DMS 273 treated with DMSO at 0.1 percent for 48 hours (cell line): ENCODE data around the gene RASSF4.

Source experiments
- DNase-seq: peaks from one replicate; lab custom pipeline; 2025; lab: John Stamatoyannopoulos, UW

Gene RASSF4

DNA sequence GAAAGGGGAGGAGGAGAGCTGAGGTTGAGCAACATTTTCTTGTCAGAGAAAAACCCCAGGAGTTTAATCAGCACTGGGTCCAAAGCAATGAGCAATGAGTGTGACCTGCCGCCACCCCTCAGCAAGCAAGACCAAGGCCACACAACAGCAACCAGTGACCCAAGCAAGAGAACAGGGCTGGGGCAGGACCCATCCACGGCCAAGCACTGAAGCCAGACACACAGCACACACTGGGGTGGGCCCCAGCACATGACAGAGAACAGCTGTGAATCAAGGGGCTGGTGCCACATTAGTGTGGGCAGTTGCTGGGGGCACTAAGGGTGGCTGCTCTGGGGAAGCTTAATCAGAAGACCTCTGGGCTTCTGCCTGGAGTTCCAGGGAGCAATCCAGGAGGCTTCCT is 32.2 kb upstream of the RASSF4 start:
- DNase-seq: no peak

DNA sequence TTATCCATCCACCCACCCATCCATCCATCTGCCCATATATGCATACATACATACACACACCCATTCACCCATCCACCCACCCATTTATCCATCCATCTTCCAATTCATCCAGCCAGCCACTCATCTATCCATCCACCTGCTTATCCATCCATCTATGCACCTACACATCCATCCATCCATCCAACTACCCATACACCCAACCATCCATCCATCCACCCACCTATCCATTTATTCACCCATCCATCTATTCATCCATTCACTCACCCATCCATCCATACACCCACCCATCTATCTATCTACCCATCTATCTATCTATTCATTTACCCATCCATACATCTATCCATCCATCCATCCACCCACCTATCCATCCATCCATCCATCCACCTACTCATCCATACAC is 31.1 kb upstream of the RASSF4 start:
- DNase-seq: no peak

DNA sequence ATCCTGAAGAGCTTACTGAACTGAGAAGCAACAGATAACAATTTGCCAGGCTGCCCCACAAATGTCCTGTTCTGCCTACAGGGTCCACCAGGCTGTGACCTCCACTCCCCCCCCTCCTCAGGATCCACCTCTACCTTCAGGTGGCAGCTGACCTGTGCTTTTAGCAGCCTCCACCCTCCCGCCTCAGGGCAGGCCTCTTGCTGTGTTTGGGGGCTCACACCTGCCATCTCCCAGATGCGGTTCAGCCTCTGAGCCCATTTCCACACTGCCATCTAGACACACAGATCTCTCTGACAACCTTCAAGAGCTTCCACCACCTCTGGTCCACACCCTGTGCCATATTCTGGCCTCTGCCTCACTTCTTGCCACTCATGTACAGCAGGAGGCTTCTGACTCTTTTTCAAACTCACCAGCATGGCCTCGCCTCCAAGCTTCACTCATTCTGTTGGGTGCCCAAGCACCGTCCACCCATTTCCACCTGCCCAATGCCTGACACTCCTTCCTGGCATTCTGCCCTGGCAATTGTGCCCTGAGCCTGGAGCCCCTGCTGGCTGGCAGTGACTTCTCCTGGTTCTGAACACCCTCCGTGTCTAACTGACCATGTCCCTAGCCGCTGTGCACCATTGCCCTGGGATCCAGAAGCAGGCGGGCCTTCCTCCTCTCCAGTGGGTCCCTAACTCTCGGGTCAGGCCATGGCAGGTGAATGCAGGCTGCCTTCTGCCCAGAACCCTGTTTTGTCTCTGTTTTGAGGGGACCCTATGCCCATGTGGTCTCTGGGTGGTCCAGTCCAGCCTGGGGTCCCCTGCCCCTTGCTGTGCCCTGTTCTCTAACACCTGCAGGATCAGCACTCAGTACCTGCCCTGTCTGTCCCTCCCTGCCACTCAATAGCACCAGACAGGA is 30.0 kb upstream of the RASSF4 start:
- no peak for DNase-seq

DNA sequence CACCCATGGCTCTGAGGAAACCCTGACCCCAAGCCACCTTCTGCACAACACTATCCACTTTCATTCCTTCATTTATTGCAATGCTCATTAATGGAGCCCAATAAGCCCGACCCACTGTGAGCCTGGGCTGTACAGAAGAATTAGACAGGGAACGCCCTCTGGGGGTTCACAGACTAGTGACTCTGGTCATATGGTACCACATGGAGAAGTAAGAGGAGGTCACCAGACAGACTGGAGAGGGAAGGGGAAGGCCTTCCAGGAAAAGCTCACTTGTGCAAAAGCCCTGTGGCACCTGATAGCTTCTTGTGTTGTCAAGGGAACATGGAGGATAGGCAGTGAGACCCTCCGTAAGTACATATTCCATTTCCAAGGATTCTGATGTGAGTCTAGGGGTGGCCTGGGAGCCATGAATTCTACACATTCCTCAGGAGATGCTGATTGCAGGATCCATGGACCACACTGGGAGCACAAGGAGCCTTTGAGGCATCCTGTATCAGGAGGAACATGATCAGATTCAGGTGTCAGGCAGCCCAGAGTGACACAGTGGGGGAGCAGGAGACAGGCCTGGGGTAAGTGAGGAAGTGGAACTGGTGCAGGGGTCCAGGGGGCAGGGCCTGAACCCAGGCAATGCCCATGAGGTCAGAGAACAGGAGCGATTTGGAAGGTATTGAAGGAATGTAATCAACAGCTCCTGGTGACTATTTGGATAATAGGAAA is 28.5 kb upstream of the RASSF4 start:
- no peak for DNase-seq

DNA sequence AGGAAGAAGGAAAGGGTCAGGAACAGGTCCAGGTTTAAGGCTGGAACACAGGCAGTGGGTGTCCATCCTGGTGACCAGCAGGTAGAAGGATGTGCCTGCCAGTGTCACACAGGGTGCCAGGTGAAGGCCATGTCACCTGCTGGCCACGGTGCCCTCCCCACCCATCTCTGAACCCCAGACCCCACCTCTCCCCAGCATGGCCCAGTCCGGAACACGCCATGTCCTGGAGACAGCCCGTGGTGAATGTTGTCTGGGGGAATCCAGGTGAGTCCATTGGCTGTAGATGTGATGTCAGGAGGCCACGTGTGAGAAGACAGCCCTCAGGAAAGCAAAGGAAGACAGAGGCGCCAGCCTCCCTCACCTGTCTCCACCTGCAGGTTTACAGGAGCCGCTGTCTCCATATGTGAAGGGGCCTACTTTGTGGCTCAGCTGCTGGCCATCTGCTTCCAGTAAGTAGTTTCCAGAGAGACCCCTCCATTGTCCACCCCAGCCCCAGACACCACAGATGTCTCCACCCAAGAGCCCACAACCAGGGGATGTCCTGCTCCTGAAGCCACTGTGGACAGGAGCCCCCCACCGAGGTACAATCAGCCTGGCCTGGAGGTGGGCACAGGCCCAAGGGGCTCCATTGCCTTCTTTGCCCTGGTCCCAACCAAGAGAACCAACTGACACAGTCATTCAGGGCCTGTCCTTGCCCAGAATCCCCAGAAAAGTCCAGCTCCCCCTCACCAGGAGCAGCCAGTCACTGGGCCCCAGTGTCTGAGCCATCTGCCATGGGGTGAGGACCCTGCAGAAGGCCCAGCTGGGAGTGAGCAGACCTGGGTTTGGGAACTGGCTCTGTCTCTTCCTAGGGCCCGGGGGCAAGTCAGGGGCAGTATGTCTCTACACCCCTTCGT is 27.7 kb upstream of the RASSF4 start:
- no peak for DNase-seq

DNA sequence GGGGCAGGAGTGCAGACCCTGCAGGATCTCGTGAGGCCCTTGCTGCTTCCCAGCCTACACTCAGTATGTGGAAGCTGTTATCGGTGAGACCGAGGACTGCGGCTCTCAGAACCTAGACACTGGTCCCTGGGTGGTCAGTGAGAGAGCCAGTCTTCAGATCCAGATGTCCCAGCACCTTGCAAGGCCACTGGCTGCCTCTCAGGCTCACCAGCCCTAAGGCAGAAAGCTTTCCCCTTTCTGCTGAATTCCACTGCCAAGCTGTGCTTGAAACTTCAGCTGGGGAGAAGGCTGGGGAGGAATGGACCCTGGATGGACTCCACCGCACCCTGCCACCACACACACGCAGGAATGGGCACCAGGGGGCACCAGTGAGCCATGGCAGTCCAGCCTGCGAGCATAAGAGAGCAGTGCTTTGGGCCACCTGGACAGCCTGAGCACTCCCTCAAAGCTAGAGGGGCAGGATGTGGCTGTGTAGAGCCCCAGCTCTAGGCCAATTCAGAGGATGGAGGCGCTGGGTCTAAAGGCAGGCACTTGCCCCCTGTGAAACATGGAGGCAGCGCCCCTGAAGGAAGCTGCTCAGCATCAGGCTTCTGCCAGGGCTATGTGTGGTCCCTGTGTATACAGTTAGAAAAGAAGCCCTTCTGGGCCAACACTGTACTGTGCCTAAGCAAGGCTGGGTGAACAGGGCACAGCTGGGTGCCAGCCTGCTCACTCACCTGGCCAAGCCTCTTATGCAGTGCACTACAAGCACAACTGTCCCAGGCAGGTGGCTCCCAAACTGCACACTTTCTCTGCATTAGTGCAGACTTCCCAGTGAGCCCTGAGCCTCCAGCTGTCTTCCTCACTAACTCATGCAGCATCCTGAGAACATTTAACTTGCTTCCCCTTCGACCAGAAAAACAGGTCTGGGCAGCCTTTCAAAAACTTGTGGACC is 26.8 kb upstream of the RASSF4 start:
- peak; percentile 28 for DNase-seq

DNA sequence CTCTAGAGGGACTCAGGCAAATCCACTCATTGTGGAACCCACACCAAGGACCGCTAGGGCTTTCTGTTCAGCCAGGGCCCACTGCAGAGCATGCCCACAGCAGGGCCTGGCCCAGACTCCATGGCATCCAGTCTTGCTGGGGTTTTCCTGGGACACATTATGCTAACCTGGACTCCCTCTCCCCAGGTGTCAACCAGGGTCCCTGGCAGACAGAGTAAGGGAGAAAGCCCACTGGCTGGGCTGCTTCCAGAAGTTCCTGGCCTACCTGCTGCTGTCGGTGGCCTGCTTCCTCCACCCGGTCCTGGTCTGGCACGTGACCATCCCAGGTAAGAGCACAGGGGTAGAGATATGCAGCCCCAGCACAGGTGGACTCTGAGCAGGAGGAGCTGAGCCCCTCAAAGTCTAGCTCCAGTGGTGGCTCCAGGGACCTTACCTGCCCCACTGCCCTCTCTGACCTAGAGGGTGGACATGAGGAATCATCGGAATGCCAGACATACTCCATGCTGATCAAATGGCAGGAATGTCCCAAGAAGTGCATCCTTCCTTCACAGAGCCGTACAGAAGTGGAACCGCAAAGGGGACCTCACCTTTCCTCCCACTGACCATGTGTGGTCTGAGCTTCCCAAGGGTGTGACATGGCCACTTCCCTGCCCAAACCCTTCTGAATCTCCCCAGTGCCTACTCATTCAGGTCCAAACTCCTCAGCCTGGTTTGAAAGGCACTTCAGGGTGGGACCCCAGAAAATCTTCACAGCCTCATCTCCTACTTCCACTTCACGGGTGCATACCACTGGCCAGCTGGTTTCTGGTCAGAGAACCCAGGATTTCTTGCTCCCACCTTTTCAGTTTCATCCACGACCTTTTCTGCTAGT is 25.9 kb upstream of the RASSF4 start:
- DNase-seq: no peak

DNA sequence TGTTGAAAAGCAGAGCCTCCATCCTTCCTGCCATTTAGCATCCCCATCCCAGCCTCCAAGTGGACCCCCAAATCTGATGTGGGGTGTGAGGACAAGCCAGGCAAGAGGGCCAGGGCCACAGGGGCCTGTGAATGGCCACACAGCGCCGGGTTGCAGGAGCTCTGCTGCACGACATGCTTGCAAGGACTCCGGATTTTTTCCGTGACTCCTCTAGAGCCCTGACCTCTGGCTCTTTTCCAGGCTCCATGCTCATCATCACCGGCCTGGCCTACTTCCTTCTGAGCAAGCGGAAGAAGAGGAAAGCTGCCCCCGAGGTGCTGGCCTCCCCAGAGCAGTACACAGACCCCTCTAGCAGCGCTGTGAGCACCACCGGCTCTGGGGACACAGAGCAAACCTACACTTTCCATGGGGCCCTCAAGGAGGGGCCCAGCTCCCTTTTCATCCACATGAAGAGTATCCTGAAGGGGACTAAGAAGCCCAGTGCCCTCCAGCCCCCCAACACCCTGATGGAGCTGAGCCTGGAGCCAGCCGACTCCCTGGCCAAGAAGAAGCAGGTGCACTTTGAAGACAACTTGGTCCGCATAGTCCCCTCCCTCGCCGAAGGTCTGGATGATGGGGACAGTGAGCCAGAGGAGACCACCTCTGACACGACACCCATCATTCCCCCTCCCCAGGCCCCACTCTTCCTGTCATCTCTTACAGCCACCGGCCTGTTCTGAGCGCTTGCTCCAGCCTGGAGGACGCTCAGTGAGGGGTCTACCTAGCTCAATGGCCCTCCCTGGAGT is 25.0 kb upstream of the RASSF4 start:
- DNase-seq: no peak

DNA sequence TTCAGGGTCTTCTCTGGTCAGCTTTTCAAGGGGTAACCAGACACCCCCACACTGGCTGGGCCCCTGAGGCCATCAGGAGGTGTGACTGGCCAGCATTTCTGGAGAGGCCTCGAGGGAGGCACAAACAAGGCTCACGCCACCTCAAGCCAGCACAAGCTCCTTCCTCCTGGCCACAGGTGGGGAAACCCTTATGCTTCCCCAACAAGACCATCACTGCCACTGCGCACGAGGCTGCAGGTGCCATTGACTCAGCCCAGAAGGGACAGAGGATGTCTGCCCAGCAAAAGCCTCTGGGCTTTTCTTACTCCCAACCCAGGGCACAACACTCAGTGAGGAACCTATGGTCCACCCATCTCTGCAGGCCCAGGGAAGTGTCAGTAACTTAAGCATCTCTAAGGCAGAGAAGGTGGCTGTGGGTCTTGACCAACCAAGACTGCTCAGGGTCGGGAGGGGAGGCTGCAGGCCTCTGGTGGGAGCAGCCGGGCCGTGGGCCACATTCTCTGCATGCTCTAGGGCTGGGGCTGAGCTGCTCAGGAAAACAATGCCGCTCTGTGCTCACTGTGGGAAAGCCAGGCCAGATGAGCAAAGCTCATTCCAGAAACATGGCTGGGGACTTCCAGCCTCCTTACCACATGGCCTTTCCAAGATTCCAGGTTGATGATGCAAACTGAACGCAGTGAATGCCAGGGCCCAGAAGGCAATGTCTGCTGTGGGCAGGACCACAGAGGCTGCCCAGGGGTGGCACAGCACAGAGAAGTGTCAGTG is 24.2 kb upstream of the RASSF4 start:
- no peak for DNase-seq

DNA sequence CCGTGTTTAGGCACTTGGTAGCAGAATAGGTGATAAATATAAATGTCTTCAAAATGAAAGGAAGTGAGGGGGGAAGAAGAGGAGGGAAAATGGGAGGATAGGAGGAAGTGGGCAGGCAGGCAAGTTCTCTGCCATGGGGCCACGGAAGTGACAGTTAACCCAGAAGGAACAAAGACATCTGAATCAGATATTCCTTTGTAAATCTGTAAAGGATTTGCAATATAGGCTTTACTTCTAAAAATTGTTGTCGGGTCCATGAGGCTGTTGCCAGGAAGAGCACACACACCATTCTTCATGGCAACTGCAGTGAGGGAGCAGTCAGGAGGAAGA is 23.7 kb upstream of the RASSF4 start:
- no peak for DNase-seq

DNA sequence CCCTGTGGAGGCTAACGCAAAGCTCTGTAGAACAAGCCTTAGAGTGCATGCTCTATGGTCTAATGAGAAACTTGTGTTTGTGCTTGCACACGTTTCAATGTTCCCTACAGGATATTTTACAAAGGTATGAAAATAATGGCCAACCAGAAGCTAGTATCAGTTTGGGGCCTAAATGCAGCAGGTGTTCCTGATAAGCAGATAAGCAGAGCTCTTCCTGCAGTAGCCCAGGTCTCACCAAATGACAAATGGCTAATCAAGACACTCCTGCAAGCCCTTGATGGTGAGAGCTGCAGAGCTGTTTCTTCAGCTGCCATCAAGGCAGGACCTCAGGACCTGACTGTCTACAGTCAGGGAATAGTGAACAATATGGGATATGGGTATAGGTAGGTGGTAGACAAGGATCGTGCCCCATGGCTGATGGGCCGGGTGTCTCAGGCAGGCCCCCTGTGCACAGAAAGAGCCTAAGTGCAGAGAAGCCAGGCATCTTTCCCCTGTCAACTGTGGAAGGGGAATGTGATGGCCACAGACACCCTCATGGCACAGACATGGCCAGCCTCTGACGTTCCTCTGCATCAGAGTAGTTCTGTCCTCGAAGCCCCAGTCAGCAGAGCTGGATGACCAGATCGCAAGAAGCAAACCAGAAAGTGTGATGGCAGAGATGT is 23.2 kb upstream of the RASSF4 start:
- DNase-seq: no peak

DNA sequence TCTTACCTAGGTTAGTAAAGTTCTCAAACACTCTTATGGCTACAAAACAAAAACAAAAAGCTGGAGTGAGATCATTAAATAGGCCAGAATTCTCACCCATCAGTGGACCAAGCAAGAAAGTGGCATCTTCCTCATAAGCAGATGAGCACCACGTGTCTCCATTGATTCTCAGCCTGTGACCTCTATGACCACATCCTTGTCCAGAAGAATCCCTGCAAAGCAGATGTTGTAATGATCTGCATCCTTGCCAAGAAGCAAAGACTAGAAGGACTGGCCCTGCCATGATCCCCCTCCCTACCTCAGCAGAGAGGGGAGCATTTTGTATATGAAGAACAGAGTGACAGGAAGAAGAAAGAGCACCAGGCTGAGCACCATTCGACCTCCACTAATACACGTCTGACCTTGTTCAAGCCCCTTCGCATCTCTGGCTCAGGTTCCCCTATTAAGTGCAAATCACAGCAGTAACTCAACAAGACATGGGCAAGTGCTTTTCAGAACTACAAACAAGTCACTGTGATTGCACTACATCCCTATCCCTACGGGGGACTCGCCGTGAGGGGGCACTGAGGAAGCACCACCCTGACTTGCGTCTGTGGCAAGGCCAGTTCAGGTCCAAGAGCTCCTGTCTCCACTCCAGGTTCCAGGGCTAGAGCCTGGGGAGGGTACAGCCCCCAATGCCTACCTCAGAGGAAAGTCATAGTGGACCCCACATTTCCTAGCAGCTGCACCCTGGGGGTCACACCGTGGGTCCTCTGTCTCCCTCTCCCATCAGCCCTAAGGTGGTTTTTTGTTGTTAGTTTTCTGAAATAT is 22.2 kb upstream of the RASSF4 start:
- no peak for DNase-seq

DNA sequence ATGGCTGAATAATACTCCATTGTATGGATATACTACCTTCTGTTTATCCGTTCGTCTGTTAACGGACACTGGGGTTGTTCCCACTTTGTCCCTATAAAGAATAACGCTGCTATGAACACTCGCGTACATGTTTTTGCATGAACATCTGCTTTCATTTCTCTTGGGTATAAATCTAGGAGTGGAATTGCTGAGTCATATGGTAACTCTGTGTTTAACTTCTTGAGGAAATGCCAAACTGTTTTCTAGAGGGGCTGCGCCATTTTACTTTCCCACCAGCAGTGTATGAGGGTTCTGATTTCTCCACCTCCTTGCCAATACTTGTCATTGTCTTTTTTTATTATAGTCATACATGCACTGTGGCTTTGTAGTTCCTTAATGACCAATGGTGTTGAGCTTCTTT is 20.6 kb upstream of the RASSF4 start:
- no peak for DNase-seq

DNA sequence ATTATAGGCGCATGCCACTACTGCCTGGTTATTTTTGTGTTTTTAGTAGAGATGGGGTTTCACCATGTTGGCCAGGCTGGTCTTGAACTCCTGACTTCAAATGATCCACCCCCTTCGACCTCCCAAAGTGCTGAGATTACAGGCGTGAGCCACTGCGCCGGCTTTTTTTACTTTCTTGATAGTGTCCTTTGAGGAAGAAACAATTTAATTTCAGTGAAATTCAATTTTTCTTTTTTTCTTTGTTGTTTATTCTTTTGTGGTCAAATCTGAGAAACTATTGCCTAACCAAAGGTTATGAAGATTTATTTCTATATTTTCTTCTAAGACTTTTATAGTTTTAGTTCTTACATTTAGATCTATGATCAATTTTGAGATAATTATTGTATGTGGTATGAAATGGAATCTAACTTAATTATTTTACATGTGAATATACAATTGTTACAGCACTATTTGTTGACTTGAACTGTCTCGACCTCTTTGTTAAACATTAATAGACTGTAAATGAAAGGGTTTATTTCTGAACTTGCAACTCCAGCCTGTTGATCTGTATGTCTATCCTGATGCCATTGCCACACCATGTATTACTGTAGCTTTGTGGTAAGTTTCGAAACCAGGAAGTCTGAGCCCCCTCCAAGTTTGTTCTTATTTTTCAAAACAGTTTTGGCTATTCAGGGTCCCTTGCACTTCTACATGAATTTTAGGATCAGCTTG is 19.8 kb upstream of the RASSF4 start:
- no peak for DNase-seq

DNA sequence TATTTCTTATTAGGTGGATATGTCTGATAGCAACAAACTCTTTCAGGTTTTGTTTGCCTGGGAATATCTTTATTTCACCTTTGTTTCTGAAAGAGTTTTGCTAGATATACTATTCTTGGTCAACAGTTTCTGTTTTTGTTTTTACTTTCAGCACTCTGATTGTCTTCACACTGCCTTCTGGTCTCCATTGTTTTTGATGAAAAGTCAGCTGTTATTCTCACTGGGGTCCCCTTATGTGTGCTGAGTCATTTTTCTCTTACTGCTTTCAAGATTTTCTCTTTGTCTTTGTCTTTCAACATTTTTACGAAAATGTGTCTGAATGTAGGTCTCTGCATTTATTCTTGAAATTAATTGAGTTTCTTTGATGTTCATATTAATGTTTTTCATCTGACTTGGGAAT is 15.2 kb upstream of the RASSF4 start:
- no peak for DNase-seq

DNA sequence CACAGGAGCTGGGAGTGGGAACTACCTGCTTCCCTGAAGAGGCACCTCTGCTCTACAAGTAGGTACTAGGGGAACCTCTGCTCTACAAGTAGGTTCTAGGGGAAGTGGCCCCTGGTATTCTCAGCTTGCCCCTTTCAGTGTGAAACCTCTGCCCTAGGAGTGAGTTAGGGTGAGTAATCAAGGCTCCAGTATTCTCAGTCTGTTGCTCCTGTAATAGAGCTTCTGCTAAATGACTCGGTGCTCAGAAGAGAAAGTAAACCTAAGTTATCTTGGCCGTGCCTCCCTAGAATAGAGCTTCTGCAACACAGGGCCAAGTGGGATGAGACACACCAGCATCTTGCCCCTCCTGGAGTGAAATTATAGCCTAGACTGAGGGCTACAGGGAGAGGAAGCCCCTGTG is 13.4 kb upstream of the RASSF4 start:
- DNase-seq: no peak
